ENCODE data around the gene IPO4. TPM values are rescaled to one million over a fixed set of nuclear protein-coding genes. Genes with fewer than 3 reads are reported as not detected.

Gene IPO4
- total and polyA plus RNA-seq, 4 donors = 13.6 to 32.9 (median 23.0) TPM

DNA sequence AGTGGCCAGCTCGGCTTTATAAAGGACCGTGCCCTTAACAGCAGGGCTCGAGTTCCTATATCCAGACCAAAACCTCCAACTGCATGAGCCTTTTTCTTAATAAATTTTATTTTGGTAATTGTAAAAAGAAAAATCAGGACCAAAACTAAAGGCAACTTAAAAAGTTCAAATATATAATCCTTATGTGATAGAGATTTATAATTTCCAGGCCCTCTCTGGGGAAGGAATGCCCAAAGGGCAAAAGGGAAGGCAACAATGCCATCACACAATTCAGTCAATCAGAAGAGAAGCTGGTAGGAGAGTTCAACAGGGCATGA lies 401 bp upstream of the IPO4 start:
- no peak for DNase-seq (ENCODE audit: low spot score)
- no peaks in the 10 kb centered on the region for H3K9me3 ChIP-seq (ENCODE audit: control insufficient read depth in 4 of 4, low read length in 3 of 4)
- no peaks in the 10 kb centered on the region for H3K27me3 ChIP-seq (ENCODE audit: control insufficient read depth in 4 of 4, insufficient read depth in 4 of 4, low read length in 3 of 4)
- no peak overlapping the region for H3K9ac ChIP-seq (ENCODE audit: low read depth in 1 of 2, low read length in 2 of 2)
- H3K27ac ChIP-seq (ENCODE audit: low read depth in 1 of 2, low read length in 2 of 2) = peak overlapping the region in 1 of 2 donors; percentile 72
- peaks cover 5 to 19% (median 11%) of the 10 kb centered on the region in 4 donors for H3K4me1 ChIP-seq (ENCODE audit: control insufficient read depth in 4 of 4, insufficient read depth in 4 of 4, low read length in 3 of 4)
- TF ChIP-seq JUND (IDR thresholded peaks at IDR 0.05) (no peak), RXRA (IDR thresholded peaks at IDR 0.05) (no peak), YY1 (IDR thresholded peaks at IDR 0.05) (no peak), NR2F2 (IDR thresholded peaks at IDR 0.05) (no peak), HNF4G (IDR thresholded peaks at IDR 0.05) (no peak), TAF1 (conservative IDR thresholded peaks at IDR 0.05) (no peak), HNF4A (conservative IDR thresholded peaks at IDR 0.05) (no peak), EGR1 (IDR thresholded peaks at IDR 0.05; ENCODE audit: low read depth in 2 of 2) (no peak)
- TF ChIP-seq, protein P1, sequence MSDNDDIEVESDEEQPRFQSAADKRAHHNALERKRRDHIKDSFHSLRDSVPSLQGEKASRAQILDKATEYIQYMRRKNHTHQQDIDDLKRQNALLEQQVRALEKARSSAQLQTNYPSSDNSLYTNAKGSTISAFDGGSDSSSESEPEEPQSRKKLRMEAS (IDR thresholded peaks at IDR 0.05) = no peak
- TF ChIP-seq, protein P2, sequence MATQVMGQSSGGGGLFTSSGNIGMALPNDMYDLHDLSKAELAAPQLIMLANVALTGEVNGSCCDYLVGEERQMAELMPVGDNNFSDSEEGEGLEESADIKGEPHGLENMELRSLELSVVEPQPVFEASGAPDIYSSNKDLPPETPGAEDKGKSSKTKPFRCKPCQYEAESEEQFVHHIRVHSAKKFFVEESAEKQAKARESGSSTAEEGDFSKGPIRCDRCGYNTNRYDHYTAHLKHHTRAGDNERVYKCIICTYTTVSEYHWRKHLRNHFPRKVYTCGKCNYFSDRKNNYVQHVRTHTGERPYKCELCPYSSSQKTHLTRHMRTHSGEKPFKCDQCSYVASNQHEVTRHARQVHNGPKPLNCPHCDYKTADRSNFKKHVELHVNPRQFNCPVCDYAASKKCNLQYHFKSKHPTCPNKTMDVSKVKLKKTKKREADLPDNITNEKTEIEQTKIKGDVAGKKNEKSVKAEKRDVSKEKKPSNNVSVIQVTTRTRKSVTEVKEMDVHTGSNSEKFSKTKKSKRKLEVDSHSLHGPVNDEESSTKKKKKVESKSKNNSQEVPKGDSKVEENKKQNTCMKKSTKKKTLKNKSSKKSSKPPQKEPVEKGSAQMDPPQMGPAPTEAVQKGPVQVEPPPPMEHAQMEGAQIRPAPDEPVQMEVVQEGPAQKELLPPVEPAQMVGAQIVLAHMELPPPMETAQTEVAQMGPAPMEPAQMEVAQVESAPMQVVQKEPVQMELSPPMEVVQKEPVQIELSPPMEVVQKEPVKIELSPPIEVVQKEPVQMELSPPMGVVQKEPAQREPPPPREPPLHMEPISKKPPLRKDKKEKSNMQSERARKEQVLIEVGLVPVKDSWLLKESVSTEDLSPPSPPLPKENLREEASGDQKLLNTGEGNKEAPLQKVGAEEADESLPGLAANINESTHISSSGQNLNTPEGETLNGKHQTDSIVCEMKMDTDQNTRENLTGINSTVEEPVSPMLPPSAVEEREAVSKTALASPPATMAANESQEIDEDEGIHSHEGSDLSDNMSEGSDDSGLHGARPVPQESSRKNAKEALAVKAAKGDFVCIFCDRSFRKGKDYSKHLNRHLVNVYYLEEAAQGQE (IDR thresholded peaks at IDR 0.05) = no peak
- TF ChIP-seq, protein P3, sequence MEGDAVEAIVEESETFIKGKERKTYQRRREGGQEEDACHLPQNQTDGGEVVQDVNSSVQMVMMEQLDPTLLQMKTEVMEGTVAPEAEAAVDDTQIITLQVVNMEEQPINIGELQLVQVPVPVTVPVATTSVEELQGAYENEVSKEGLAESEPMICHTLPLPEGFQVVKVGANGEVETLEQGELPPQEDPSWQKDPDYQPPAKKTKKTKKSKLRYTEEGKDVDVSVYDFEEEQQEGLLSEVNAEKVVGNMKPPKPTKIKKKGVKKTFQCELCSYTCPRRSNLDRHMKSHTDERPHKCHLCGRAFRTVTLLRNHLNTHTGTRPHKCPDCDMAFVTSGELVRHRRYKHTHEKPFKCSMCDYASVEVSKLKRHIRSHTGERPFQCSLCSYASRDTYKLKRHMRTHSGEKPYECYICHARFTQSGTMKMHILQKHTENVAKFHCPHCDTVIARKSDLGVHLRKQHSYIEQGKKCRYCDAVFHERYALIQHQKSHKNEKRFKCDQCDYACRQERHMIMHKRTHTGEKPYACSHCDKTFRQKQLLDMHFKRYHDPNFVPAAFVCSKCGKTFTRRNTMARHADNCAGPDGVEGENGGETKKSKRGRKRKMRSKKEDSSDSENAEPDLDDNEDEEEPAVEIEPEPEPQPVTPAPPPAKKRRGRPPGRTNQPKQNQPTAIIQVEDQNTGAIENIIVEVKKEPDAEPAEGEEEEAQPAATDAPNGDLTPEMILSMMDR (IDR thresholded peaks at IDR 0.05; ENCODE audit: low read depth, low read length, missing input control) = no peak
- WGBS = under 1% methylated on average over 3 of the region's 3 CpGs
- no peak overlapping the region for H3K4me3 ChIP-seq (ENCODE audit: low read depth in 1 of 3, low read length in 3 of 3)
- H3K36me3 ChIP-seq (ENCODE audit: control insufficient read depth in 4 of 4, insufficient read depth in 3 of 4, low read depth in 1 of 4, low read length in 3 of 4) = peaks cover 11 to 44% (median 21%) of the 10 kb centered on the region in 4 donors

DNA sequence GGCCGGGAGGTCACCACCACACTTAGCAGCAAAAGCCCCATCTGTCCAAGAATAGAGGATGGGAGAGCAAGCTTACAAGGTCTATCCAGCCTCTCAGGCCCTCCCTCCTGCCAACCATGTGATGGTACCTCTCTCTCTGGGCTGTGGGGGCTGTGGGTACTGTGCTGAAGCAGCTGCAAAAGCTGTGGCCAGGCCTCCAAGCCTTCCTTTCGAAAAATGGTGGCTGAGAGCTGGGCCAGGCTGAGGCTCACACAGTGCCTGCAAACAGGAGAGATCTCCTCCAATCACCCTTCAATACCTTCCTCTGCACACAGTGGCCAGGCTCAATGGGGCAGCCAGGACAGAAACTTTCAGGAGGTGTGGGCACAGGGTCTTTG lies 1.1 kb downstream of the IPO4 start:
- no peak overlapping the region for H3K27ac ChIP-seq (ENCODE audit: low read depth in 1 of 2, low read length in 2 of 2)
- peak overlapping the region in 1 of 3 donors; percentile 85 for H3K4me3 ChIP-seq (ENCODE audit: low read depth in 1 of 3, low read length in 3 of 3)
- TF ChIP-seq TAF1 (conservative IDR thresholded peaks at IDR 0.05) (no peak), RAD21 (IDR thresholded peaks at IDR 0.05) (no peak), FOXA1 (IDR thresholded peaks at IDR 0.05) (no peak), FOXA2 (IDR thresholded peaks at IDR 0.05) (no peak), RXRA (IDR thresholded peaks at IDR 0.05) (no peak), SP1 (IDR thresholded peaks at IDR 0.05) (no peak), YY1 (IDR thresholded peaks at IDR 0.05) (no peak), HNF4G (IDR thresholded peaks at IDR 0.05) (no peak), JUND (IDR thresholded peaks at IDR 0.05) (no peak), GABPA (IDR thresholded peaks at IDR 0.05 in 1 of 2, conservative IDR thresholded peaks at IDR 0.05 in 1 of 2) (no peak), EGR1 (IDR thresholded peaks at IDR 0.05; ENCODE audit: low read depth in 2 of 2) (no peak), NR2F2 (IDR thresholded peaks at IDR 0.05) (no peak)
- TF ChIP-seq, protein P4, sequence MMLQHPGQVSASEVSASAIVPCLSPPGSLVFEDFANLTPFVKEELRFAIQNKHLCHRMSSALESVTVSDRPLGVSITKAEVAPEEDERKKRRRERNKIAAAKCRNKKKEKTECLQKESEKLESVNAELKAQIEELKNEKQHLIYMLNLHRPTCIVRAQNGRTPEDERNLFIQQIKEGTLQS (IDR thresholded peaks at IDR 0.05) = no peak
- TF ChIP-seq, protein P3 (IDR thresholded peaks at IDR 0.05; ENCODE audit: low read depth, low read length, missing input control) = no peak
- TF ChIP-seq, protein P5, sequence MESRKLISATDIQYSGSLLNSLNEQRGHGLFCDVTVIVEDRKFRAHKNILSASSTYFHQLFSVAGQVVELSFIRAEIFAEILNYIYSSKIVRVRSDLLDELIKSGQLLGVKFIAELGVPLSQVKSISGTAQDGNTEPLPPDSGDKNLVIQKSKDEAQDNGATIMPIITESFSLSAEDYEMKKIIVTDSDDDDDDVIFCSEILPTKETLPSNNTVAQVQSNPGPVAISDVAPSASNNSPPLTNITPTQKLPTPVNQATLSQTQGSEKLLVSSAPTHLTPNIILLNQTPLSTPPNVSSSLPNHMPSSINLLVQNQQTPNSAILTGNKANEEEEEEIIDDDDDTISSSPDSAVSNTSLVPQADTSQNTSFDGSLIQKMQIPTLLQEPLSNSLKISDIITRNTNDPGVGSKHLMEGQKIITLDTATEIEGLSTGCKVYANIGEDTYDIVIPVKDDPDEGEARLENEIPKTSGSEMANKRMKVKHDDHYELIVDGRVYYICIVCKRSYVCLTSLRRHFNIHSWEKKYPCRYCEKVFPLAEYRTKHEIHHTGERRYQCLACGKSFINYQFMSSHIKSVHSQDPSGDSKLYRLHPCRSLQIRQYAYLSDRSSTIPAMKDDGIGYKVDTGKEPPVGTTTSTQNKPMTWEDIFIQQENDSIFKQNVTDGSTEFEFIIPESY (IDR thresholded peaks at IDR 0.05) = no peak
- TF ChIP-seq, protein P1 (IDR thresholded peaks at IDR 0.05) = no peak
- TF ChIP-seq, protein P2 (IDR thresholded peaks at IDR 0.05) = no peak

More for the DNA sequence above, 1.1 kb downstream of the IPO4 start:
- WGBS = 87% methylated on average over 2 of the region's 2 CpGs
- Histone ChIP-seq H3K9ac (ENCODE audit: low read depth in 1 of 2, low read length in 2 of 2) (no peak overlapping the region), H3K4me1 (ENCODE audit: control insufficient read depth in 4 of 4, insufficient read depth in 4 of 4, low read length in 3 of 4) (peaks cover 5 to 19% (median 10%) of the 10 kb centered on the region in 4 donors), H3K9me3 (ENCODE audit: control insufficient read depth in 4 of 4, low read length in 3 of 4) (no peaks in the 10 kb centered on the region), H3K36me3 (ENCODE audit: control insufficient read depth in 4 of 4, insufficient read depth in 3 of 4, low read depth in 1 of 4, low read length in 3 of 4) (peaks cover 10 to 49% (median 19%) of the 10 kb centered on the region in 4 donors), H3K27me3 (ENCODE audit: control insufficient read depth in 4 of 4, insufficient read depth in 4 of 4, low read length in 3 of 4) (no peaks in the 10 kb centered on the region)
- no peak for DNase-seq (ENCODE audit: low spot score)

Measured in liver (tissue), 9 donors.